IMR-90 (cell line): Measurements from ENCODE around the gene ZFPM1. TPM values are rescaled to one million over a fixed set of nuclear protein-coding genes. Genes with fewer than 3 reads are reported as not detected.
A peak's percentile ranks its signal among the peaks of the same experiment; 100 is the strongest.

Experiments used
- ATAC-seq: fragments of 200-7000 bp; cut with Tn5 transposase; 2 replicates; pipeline ENCODE4 v1.9.1; 2020; ENCODE audit warnings: low read depth, mild to moderate bottlenecking, moderate library complexity
- BruUV-seq: library from RNA; stranded (reverse); fragments of 400-500 nt; replicated peaks from 2 replicates; lab custom pipeline; 2021; lab: Mats Ljungman, UMichigan
- CTCF ChIA-PET: fragments of 300-600 bp; formaldehyde crosslinking; extraction: SDS; loops from one replicate; lab custom pipeline; 2021; ENCODE audit warnings: antibody characterized with exemption; lab: Yijun Ruan, JAX
- POLR2A ChIA-PET: fragments of 300-600 bp; sonication (Branson Sonifier 250); formaldehyde crosslinking; loops from one replicate; lab custom pipeline; 2022; ENCODE audit warnings: antibody characterized with exemption; ENCODE audit not compliant: unreplicated experiment; lab: Charles Lee
- DNase-seq: peaks from one replicate; pipeline ENCODE4 v3.0.0; 2013
- H2AFZ ChIP-seq: replicated peaks from 2 replicates; pipeline ENCODE3; 2013; ENCODE audit warnings: low read length, mild to moderate bottlenecking; ENCODE audit not compliant: poor library complexity
- H2AK5ac ChIP-seq: 2 replicates; pipeline ENCODE4 v1.6.1; 2013; ENCODE audit warnings: low read depth, low read length, inconsistent platforms
- H2AK9ac ChIP-seq: replicated peaks from 2 replicates; pipeline ENCODE3; 2013; ENCODE audit warnings: mild to moderate bottlenecking, low read depth, low read length, moderate library complexity; ENCODE audit not compliant: poor library complexity
- H2BK120ac ChIP-seq: 2 replicates; pipeline ENCODE4 v1.6.1; 2013; ENCODE audit warnings: low read depth, low read length, inconsistent platforms
- H2BK15ac ChIP-seq: 3 replicates; pipeline ENCODE4 v1.6.1; 2013; ENCODE audit warnings: low read depth, low read length, inconsistent platforms
- H2BK20ac ChIP-seq: 2 replicates; pipeline ENCODE4 v1.6.1; 2013; ENCODE audit warnings: low read depth, mild to moderate bottlenecking, inconsistent platforms, low read length, moderate library complexity
- H2BK5ac ChIP-seq: 2 replicates; pipeline ENCODE4 v1.6.1; 2013; ENCODE audit warnings: mild to moderate bottlenecking, low read depth, low read length, inconsistent platforms; ENCODE audit not compliant: poor library complexity, severe bottlenecking
- H3K14ac ChIP-seq: replicated peaks from 2 replicates; pipeline ENCODE4 v1.6.1; 2013; ENCODE audit warnings: low read depth, low read length, inconsistent platforms
- H3K18ac ChIP-seq: 2 replicates; pipeline ENCODE4 v1.6.1; 2013; ENCODE audit warnings: low read depth, low read length, control low read depth
- H3K23ac ChIP-seq: 2 replicates; pipeline ENCODE4 v1.6.1; 2013; ENCODE audit warnings: low read depth, low read length, inconsistent platforms
- H3K27ac ChIP-seq: 2 replicates; pipeline ENCODE4 v1.5.1; 2013; ENCODE audit warnings: mild to moderate bottlenecking, control low read depth, low read length; ENCODE audit not compliant: insufficient read depth
- H3K27me3 ChIP-seq: 2 replicates; pipeline ENCODE4 v1.6.1; 2013; ENCODE audit warnings: low read length; ENCODE audit not compliant: control insufficient read depth, insufficient read depth
- H3K36me3 ChIP-seq: 2 replicates; pipeline ENCODE4 v1.6.1; 2013; ENCODE audit warnings: low read length, mixed read lengths; ENCODE audit not compliant: control insufficient read depth, insufficient read depth
- H3K4ac ChIP-seq: 2 replicates; pipeline ENCODE4 v1.6.1; 2013; ENCODE audit warnings: low read depth, low read length, inconsistent platforms
- H3K4me1 ChIP-seq: 2 replicates; pipeline ENCODE4 v1.6.1; 2013; ENCODE audit warnings: low read length, mixed read lengths; ENCODE audit not compliant: control insufficient read depth, insufficient read depth
- H3K4me2 ChIP-seq: 2 replicates; pipeline ENCODE4 v1.6.1; 2013; ENCODE audit warnings: low read depth, mild to moderate bottlenecking, control low read depth, low read length, moderate library complexity
- H3K4me3 ChIP-seq: 2 replicates; pipeline ENCODE4 v1.5.1; 2013; ENCODE audit warnings: low read depth, mild to moderate bottlenecking, control low read depth, low read length, moderate library complexity; ENCODE audit not compliant: insufficient read depth
- H3K56ac ChIP-seq: 2 replicates; pipeline ENCODE4 v1.6.1; 2013; ENCODE audit warnings: low read length, inconsistent platforms; ENCODE audit not compliant: insufficient read depth; ENCODE audit errors: extremely low read depth
- H3K79me1 ChIP-seq, 2 experiments: 2 replicates each; pipeline ENCODE4 v1.6.1; 2013; ENCODE audit warnings: low read length in 2 of 2, inconsistent platforms in 1 of 2, low read depth in 1 of 2
- H3K9ac ChIP-seq: 2 replicates; pipeline ENCODE4 v1.6.1; 2013; ENCODE audit warnings: low read depth, low read length, control low read depth
- H3K9me1 ChIP-seq: 2 replicates; pipeline ENCODE4 v1.6.1; 2013; ENCODE audit warnings: low read length, inconsistent platforms; ENCODE audit not compliant: insufficient read depth
- H3K9me3 ChIP-seq: 2 replicates; pipeline ENCODE4 v1.6.1; 2013; ENCODE audit warnings: low read length; ENCODE audit not compliant: control insufficient read depth, insufficient read depth
- H4K20me1 ChIP-seq: 2 replicates; pipeline ENCODE4 v1.6.1; 2013; ENCODE audit warnings: low read length, inconsistent platforms; ENCODE audit not compliant: insufficient read depth
- H4K5ac ChIP-seq: 2 replicates; pipeline ENCODE4 v1.6.1; 2013; ENCODE audit warnings: mild to moderate bottlenecking, low read depth, low read length, control low read depth
- H4K8ac ChIP-seq, 2 experiments: 2 replicates each; pipeline ENCODE4 v1.6.1; 2013; ENCODE audit warnings: low read depth in 2 of 2, low read length in 2 of 2, control low read depth in 1 of 2, inconsistent platforms in 1 of 2
- H4K91ac ChIP-seq: 2 replicates; pipeline ENCODE4 v1.6.1; 2013; ENCODE audit warnings: low read depth, low read length, inconsistent platforms; ENCODE audit not compliant: insufficient read depth
- BHLHE40 ChIP-seq: fragments of 150-350 bp; IDR thresholded peaks from 2 replicates; pipeline ENCODE4 v1.6.1; 2016; ENCODE audit warnings: mild to moderate bottlenecking, low read depth, low read length
- CEBPB ChIP-seq: IDR thresholded peaks from 2 replicates; pipeline ENCODE4 v1.6.1; 2012; ENCODE audit warnings: low read depth, low read length, improper control_type of control experiment
- CHD1 ChIP-seq: IDR thresholded peaks from 2 replicates; pipeline ENCODE4 v1.6.1; 2012; ENCODE audit warnings: low read depth, low read length, improper control_type of control experiment
- FOS ChIP-seq: fragments of 150-350 bp; IDR thresholded peaks from 2 replicates; pipeline ENCODE4 v1.6.1; 2016; ENCODE audit warnings: low read depth, low read length
- MAFK ChIP-seq: IDR thresholded peaks from 2 replicates; pipeline ENCODE4 v1.6.1; 2012; ENCODE audit warnings: low read depth, low read length, improper control_type of control experiment
- MAZ ChIP-seq: IDR thresholded peaks from 2 replicates; pipeline ENCODE4 v1.6.1; 2012; ENCODE audit warnings: low read depth, mild to moderate bottlenecking, low read length, improper control_type of control experiment, moderate library complexity, borderline replicate concordance
- MXI1 ChIP-seq: IDR thresholded peaks from 2 replicates; pipeline ENCODE4 v1.6.1; 2012; ENCODE audit warnings: low read depth, mild to moderate bottlenecking, low read length, moderate library complexity, borderline replicate concordance
- NFE2L2 ChIP-seq: fragments of 150-350 bp; IDR thresholded peaks from 2 replicates; pipeline ENCODE4 v1.6.1; 2016; ENCODE audit warnings: low read depth, mild to moderate bottlenecking, low read length
- POLR2A ChIP-seq: IDR thresholded peaks from 2 replicates; pipeline ENCODE4 v1.6.1; 2012; ENCODE audit warnings: mild to moderate bottlenecking, low read depth, low read length
- RAD21 ChIP-seq: IDR thresholded peaks from 2 replicates; pipeline ENCODE4 v1.6.1; 2012; ENCODE audit warnings: low read length, improper control_type of control experiment
- RCOR1 ChIP-seq: IDR thresholded peaks from 2 replicates; pipeline ENCODE4 v1.6.1; 2012; ENCODE audit warnings: mild to moderate bottlenecking, low read length, improper control_type of control experiment; ENCODE audit not compliant: insufficient replicate concordance
- RFX5 ChIP-seq: IDR thresholded peaks from 2 replicates; pipeline ENCODE4 v1.8.0; 2012; ENCODE audit warnings: low read depth, mild to moderate bottlenecking, low read length, moderate library complexity
- WGBS, 2 experiments: methylation state at CpG; one replicate each; pipeline versions ENCODE4 v1.1.5 to v1.1.7; 2013; ENCODE audit warnings: missing lambda C conversion rate in 2 of 2; ENCODE audit not compliant: insufficient read length in 1 of 2; ENCODE audit errors: extremely low coverage in 2 of 2; 5-methylcytosine and 5-hydroxymethylcytosine counted together
- dilution Hi-C: fragments of 300-500 bp; cut with HindIII; formaldehyde crosslinking; loops from one replicate; pipeline ENCODE4 v1.14.3; 2018; ENCODE audit warnings: low sequenced_read_pairs; ENCODE audit not compliant: unreplicated experiment
- in situ Hi-C: fragments of 300-500 bp; cut with MboI; formaldehyde crosslinking; loops from 3 replicates; pipeline ENCODE4 v1.14.3; 2019; ENCODE audit warnings: low sequenced_read_pairs, inconsistent platforms, mixed read lengths
- intact Hi-C: fragments of 100-400 bp; cut with micrococcal nuclease; formaldehyde crosslinking; loops from 2 replicates; pipeline ENCODE4 v1.10.0; 2022
- polyA plus RNA-seq, 3 experiments: library from polyadenylated mRNA; depleted of rRNA; stranded (reverse); fragments of >200 nt; gene quantifications; 2 replicates each; pipeline ENCODE4 v1.2.3, GENCODE V29; 2012; ENCODE audit warnings: low replicate concordance in 1 of 3
- total RNA-seq: library from RNA; depleted of rRNA; stranded (reverse); fragments of >200 nt; gene quantifications from 2 replicates; pipeline ENCODE4 v1.2.3, GENCODE V29; 2012
- TF ChIP-seq, protein P1 (sequence below): fragments of 150-350 bp; IDR thresholded peaks from 2 replicates; pipeline ENCODE4 v1.6.1; 2016; ENCODE audit warnings: low read depth, mild to moderate bottlenecking, low read length, moderate library complexity, borderline replicate concordance
- TF ChIP-seq, protein P2 (sequence below): fragments of 150-350 bp; IDR thresholded peaks from 2 replicates; pipeline ENCODE4 v1.6.1; 2017; ENCODE audit warnings: mild to moderate bottlenecking, antibody characterized with exemption, low read length, low read depth
- TF ChIP-seq, protein P3 (sequence below): conservative IDR thresholded peaks from 2 replicates; pipeline ENCODE4 v1.5.1; 2012; ENCODE audit warnings: mild to moderate bottlenecking, low read depth, low read length, improper control_type of control experiment

ZFPM1 gene
- total and polyA plus RNA-seq, 2 of the 4 experiments (the other 2 are of a cell fraction), result 0.36 to 1.1 TPM

DNA sequence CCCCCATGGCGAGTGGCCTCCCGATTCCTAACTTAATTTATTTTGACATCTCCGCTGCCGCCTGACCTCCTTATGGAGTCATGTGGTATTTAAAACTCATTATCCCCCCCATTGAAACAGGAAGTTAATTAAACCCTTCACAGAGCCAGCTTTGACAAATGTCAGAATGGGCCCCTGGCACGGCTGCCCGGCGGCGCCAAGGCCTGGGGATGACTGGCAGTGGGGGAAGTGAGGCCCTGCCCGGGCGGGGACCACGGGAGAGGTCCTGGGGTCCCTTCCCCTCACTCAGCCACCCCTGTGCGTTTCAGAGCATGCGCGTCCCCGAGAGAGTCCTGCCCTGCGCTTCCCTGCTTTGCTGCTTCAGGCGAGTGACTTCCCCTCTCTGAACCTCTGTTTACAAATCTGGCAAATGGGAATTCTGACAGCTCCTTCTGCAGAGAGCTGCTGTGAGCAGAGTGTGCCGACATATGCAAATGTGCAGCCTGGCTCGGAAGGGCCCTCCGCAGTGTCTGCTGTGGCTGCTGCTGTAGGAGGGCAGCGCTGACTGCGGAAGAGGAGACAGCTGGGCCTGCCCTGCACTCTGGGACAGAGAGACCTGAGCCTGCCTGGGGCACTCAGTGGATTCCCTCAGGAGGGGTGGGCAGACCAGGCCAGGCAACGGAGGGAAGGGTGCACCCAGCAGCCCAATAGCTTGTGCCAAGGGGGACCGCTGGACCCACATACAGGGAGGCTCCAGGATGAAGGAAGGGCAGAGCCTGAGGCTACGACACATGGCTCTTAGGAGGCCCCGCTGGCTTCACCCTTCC is 4.4 kb upstream of the ZFPM1 start:
- no peaks in the 10 kb centered on the region for H3K9me3 ChIP-seq
- WGBS, 2 experiments, result 62% methylated on average over 11 of the region's 26 CpGs; no CpG with 5 or more reads in 1 of the 2 experiments
- ATAC-seq (no peak), DNase-seq (no peak)
- H3K4me2 ChIP-seq, result no peak overlapping the region
- H4K5ac ChIP-seq, result no peak overlapping the region
- no TSS peak for BruUV-seq
- peaks cover 11% of the 10 kb centered on the region for H3K9me1 ChIP-seq
- no peaks in the 10 kb centered on the region for H3K36me3 ChIP-seq
- no peaks in the 10 kb centered on the region; the same call in 1 of the 2 replicates for H3K27me3 ChIP-seq
- intact Hi-C loops (no loop called here), in situ Hi-C loops (no loop called here), dilution Hi-C loops (no loop called here)
- H4K91ac ChIP-seq, result no peak overlapping the region
- H2AK5ac ChIP-seq, result peak overlapping the region; percentile 3
- no peaks in the 10 kb centered on the region for H3K79me1 ChIP-seq
- H3K4me1 ChIP-seq, result peaks cover 5% of the 10 kb centered on the region
- H4K8ac ChIP-seq, result no peak overlapping the region
- H2AFZ ChIP-seq, result peak overlapping the region; percentile 23
- H2BK15ac ChIP-seq, result no peak overlapping the region
- H2AK9ac ChIP-seq, result peak overlapping the region; percentile 72
- H3K23ac ChIP-seq, result no peak overlapping the region
- no peak overlapping the region for H3K18ac ChIP-seq
- no peak overlapping the region for H3K4me3 ChIP-seq
- no peak overlapping the region for H2BK5ac ChIP-seq
- H3K56ac ChIP-seq, result no peak overlapping the region
- no peak overlapping the region for H3K9ac ChIP-seq
- peaks cover 18% of the 10 kb centered on the region for H4K20me1 ChIP-seq
- no peak overlapping the region for H3K14ac ChIP-seq
- no peak overlapping the region for H2BK20ac ChIP-seq
- ChIA-PET CTCF (no interaction called here), POLR2A (no interaction called here)
- no peak overlapping the region for H3K27ac ChIP-seq
- H2BK120ac ChIP-seq, result no peak overlapping the region
- H3K4ac ChIP-seq, result no peak overlapping the region
- TF ChIP-seq, protein P1, sequence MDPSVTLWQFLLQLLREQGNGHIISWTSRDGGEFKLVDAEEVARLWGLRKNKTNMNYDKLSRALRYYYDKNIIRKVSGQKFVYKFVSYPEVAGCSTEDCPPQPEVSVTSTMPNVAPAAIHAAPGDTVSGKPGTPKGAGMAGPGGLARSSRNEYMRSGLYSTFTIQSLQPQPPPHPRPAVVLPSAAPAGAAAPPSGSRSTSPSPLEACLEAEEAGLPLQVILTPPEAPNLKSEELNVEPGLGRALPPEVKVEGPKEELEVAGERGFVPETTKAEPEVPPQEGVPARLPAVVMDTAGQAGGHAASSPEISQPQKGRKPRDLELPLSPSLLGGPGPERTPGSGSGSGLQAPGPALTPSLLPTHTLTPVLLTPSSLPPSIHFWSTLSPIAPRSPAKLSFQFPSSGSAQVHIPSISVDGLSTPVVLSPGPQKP, result no peak
- TF ChIP-seq, protein P2, sequence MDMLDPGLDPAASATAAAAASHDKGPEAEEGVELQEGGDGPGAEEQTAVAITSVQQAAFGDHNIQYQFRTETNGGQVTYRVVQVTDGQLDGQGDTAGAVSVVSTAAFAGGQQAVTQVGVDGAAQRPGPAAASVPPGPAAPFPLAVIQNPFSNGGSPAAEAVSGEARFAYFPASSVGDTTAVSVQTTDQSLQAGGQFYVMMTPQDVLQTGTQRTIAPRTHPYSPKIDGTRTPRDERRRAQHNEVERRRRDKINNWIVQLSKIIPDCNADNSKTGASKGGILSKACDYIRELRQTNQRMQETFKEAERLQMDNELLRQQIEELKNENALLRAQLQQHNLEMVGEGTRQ, result no peak
- TF ChIP-seq BHLHE40 (no peak), MXI1 (no peak), NFE2L2 (no peak), RCOR1 (no peak), CHD1 (no peak), FOS (no peak), RFX5 (no peak), CEBPB (no peak), POLR2A (no peak), MAFK (no peak), MAZ (no peak), RAD21 (no peak)
- TF ChIP-seq, protein P3, sequence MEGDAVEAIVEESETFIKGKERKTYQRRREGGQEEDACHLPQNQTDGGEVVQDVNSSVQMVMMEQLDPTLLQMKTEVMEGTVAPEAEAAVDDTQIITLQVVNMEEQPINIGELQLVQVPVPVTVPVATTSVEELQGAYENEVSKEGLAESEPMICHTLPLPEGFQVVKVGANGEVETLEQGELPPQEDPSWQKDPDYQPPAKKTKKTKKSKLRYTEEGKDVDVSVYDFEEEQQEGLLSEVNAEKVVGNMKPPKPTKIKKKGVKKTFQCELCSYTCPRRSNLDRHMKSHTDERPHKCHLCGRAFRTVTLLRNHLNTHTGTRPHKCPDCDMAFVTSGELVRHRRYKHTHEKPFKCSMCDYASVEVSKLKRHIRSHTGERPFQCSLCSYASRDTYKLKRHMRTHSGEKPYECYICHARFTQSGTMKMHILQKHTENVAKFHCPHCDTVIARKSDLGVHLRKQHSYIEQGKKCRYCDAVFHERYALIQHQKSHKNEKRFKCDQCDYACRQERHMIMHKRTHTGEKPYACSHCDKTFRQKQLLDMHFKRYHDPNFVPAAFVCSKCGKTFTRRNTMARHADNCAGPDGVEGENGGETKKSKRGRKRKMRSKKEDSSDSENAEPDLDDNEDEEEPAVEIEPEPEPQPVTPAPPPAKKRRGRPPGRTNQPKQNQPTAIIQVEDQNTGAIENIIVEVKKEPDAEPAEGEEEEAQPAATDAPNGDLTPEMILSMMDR, result no peak
